GM10847 (cell line): ENCODE measurements around the gene DNAJB11.

Experiments used
- POLR2A ChIP-seq: IDR thresholded peaks from 2 replicates; pipeline ENCODE4 v1.6.1; 2011; ENCODE audit not compliant: insufficient read length; ENCODE audit errors: extremely low read depth

Gene DNAJB11

GRCh38 chr3:186540835-186541226 lies 29.7 kb upstream of the DNAJB11 start:
- no peak for TF ChIP-seq POLR2A

GRCh38 chr3:186544281-186544680 lies 26.2 kb upstream of the DNAJB11 start, which contains the start of gene CRYGS:
CRYGS (minus strand) TSS chr3:186544380; CDS start chr3:186544326, 54 bp downstream.
- no peak for TF ChIP-seq POLR2A

- no peak for TF ChIP-seq POLR2A
These were observed 21.0 kb upstream of the DNAJB11 start for GRCh38 chr3:186549497-186549896.

DNA sequence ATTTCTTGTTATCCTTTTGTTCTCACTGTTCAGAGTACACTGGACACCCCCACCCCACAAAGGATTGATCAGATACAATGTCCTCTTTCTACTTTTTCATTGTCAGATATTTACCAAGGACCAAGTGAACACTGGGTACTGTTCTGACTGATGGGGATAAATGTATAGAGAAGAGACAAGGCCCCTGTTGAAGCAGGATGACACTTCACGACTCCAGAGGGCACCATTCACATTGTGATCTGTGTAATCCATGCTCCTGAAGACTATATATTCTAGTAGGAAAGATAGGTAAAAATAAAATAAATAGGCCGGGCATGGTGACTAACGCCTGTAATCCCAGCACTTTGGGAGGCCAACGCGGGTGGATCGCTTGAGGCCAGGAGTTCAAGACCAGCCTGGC lies 19.1 kb upstream of the DNAJB11 start:
- TF ChIP-seq POLR2A = no peak

- no peak for TF ChIP-seq POLR2A
These were observed 18.0 kb upstream of the DNAJB11 start for GRCh38 chr3:186552408-186553031.

- no peak for TF ChIP-seq POLR2A
These were observed 5.9 kb upstream of the DNAJB11 start for GRCh38 chr3:186564586-186564985.

DNA sequence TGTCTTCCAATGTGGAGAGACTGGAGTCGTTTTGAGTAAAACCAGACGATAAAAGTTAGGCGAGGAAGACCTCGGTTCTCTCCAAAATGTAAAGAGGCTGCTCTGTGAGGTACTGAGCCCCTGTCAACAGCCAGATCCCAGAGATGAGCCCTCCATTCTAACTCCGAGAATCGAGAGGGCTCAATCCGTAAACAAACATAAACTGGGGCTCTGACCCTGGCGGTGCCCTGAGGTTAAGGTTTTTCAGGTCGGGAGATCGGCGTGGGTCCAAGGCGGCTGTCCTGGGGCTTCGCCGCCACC lies 3.8 kb upstream of the DNAJB11 start:
- no peak for TF ChIP-seq POLR2A

DNA sequence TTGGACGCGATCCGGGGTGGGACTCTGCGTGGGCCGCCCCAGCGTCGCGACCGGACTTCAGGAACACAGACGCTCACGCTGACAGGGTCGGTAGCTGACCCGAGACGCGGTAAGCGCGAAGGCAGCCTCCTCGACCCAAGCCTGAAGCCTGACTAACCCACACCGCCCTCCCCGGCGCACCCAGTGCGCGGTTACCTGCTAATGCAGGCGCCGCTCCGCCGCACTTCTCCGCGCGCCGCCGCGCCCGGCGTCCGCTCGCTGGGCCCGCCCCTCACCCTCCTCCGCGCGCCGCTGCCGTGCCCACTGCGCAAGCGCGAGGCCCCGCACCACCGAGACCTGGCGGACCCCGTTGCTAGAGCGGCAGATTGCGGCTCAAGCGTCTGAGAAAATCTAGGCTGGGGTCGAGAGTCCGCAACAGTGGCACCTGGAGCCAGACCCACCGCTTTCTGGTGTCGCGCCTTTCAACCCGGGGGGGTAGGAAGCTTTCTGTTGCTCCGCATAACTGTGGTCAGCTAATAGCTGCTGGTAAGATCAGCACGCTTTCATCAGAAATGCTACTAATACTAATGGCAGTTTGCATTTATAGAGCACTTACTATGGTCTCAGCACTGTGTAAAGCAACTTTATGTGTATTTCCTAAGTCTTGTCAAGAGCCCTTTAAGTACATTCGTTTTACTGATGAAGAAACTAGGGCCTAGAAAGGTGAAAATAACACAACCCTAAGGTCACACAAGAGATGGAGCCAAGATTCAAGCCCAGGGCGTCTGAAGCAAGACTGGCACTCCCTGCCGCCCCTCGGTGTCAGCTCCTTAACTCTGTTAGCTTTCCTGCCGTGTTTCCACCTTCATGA lies 3.2 kb upstream of the DNAJB11 start, which contains the start of gene TBCCD1:
TSS of gene TBCCD1 (minus strand) at position 268 of the 850 bp plus-strand sequence. CDS start 3,010 bp downstream, outside the sequence.
- TF ChIP-seq POLR2A = peak; percentile 86

- TF ChIP-seq POLR2A = no peak
These were observed 783 bp upstream of the DNAJB11 start for GRCh38 chr3:186569779-186570095.

- no peak for TF ChIP-seq POLR2A
These were observed 572 bp downstream of the DNAJB11 start for GRCh38 chr3:186570941-186571643.

DNA sequence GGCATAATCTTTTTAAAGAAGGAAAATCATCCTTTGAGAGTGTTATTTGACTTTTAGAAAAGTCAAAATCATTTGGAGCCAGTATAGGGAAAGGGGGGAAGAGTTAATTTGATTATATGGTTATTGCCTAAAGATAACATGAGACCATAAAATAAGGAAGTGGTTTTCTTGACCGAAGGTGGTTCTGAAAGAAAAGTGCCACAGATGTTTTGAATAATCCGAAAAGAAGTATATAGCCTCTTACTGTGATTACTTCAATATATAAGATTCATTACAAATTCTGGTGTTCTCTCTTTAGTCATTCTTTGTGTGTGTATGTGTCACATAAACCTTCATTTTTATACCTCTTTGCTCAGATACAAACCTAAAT lies 1.1 kb downstream of the DNAJB11 start:
- TF ChIP-seq POLR2A = no peak

DNA sequence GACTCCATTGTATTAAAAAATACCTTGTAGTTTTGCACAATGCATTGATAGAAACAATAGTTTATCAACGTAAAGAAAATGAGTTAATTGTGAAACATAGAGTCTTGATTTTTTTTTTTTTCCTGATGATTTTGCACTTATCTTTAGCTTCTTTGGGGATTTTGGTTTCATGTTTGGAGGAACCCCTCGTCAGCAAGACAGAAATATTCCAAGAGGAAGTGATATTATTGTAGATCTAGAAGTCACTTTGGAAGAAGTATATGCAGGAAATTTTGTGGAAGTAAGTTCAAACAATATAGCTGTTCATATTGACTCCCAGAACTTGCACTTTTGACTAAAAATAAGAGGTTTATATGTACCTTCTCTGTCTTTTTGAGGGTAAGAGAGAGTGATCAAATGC lies 7.0 kb downstream of the DNAJB11 start:
- no peak for TF ChIP-seq POLR2A

- no peak for TF ChIP-seq POLR2A
These were observed 10.3 kb downstream of the DNAJB11 start for GRCh38 chr3:186580785-186581184.

DNA sequence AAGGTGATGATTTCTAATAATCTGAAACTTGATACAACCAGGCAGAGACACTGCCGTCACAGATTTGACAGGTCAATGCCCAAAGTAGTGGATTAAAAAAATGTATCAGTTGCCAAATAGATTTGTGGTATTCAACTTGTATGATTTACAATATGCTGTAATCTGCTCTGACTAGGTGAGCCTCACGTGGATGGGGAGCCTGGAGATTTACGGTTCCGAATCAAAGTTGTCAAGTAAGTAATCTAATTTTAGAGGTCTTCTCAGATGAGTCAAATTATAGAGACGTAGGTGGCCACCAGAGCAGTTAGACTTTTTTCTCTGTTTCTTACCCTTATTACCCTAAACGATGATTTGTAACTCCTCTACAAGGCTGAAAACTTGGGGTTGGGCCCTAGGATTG lies 12.0 kb downstream of the DNAJB11 start:
- no peak for TF ChIP-seq POLR2A

GRCh38 chr3:186583831-186584230 lies 13.3 kb downstream of the DNAJB11 start:
- no peak for TF ChIP-seq POLR2A

DNA sequence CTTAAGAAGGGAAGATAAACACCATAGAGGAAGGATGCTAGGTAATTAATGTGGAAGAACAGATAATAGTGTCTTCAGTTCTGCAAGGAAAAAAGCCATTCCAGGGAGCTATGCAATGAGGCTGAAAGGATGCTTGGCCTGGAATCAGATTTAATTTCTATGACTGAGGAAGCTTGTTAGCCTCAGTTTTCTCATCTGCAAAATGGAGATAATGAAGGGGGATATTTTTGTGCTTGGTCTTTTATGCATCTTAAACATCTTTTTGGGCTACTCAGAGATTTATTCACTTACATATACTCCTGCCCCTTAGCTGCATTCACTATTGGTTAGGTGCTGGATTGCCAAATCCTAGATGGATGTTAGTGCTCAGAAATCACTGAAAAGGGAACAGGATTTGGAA lies 16.7 kb downstream of the DNAJB11 start:
- no peak for TF ChIP-seq POLR2A
